H1 (cell line): ENCODE measurements around the gene NUBP2. TPM values are rescaled to one million over a fixed set of nuclear protein-coding genes. Genes with fewer than 3 reads are reported as not detected.

Experiments used
- CBX5 ChIP-seq: fragments of 300-800, 300-1000 bp; sonication (generic); IDR thresholded peaks from 2 replicates; pipeline ENCODE4 v1.7.1; 2016; ENCODE audit warnings: antibody characterized with exemption, low read length, low read depth
- CBX8 ChIP-seq: fragments of 300-800, 300-1000 bp; sonication (generic); IDR thresholded peaks from 2 replicates; pipeline ENCODE4 v1.7.1; 2016; ENCODE audit warnings: low read depth, low read length, borderline replicate concordance
- CHD1 ChIP-seq: IDR thresholded peaks from 2 replicates; pipeline ENCODE4 v1.6.1; 2012; ENCODE audit warnings: low read depth, low read length, improper control_type of control experiment
- CREB1 ChIP-seq: IDR thresholded peaks from 2 replicates; pipeline ENCODE4 v1.6.1; 2012; ENCODE audit warnings: inconsistent platforms
- NANOG ChIP-seq: IDR thresholded peaks from 2 replicates; pipeline ENCODE4 v1.6.1; 2011; ENCODE audit warnings: low read length, low read depth, mild to moderate bottlenecking, inconsistent platforms; ENCODE audit not compliant: insufficient read depth, poor library complexity, severe bottlenecking
- PHF8 ChIP-seq: fragments of 200-600 bp; sonication (generic); conservative IDR thresholded peaks from 2 replicates; pipeline ENCODE4 v1.7.1; 2012; ENCODE audit warnings: low read depth, mild to moderate bottlenecking, inconsistent platforms, low read length, moderate library complexity
- RNF2 ChIP-seq: fragments of 200-900, 300-1000 bp; sonication (generic); IDR thresholded peaks from 2 replicates; pipeline ENCODE4 v1.7.1; 2016; ENCODE audit warnings: borderline replicate concordance, low read depth, mild to moderate bottlenecking, antibody characterized with exemption, low read length; ENCODE audit not compliant: poor library complexity, severe bottlenecking; ENCODE audit errors: missing control alignments
- SRF ChIP-seq: IDR thresholded peaks from 2 replicates; pipeline ENCODE4 v1.6.1; 2011; ENCODE audit warnings: mild to moderate bottlenecking, low read depth, low read length, moderate library complexity
- polyA plus RNA-seq, 7 experiments: library from polyadenylated mRNA; depleted of rRNA in 3 of 7; stranded (reverse) in 5 of 7; unstranded in 2 of 7; fragments of >200 nt in 5 of 7; fragments of 200-250 nt in 2 of 7; gene quantifications; 1 replicate in 5 of 7; 2 replicates in 1 of 7; 4 replicates in 1 of 7; pipeline versions ENCODE4 v1.2.1 to v1.2.3, GENCODE V29; 2011 to 2013; ENCODE audit warnings: missing spikeins in 2 of 7, mixed read lengths in 2 of 7
- total RNA-seq: library from RNA; stranded (reverse); fragmentation: NEBNext Ultra II Directional; extraction: Animal tissue kit (Norgen Biotek cat#: 25700); gene quantifications from 2 replicates; pipeline ENCODE4 v1.2.1, GENCODE V29; 2021
- TF ChIP-seq, protein P1 (sequence below): fragments of 300-600 bp; sonication (generic); IDR thresholded peaks from 2 replicates; pipeline ENCODE4 v1.7.1; 2012; ENCODE audit warnings: low read length, moderate library complexity, mild to moderate bottlenecking, inconsistent platforms; ENCODE audit not compliant: insufficient replicate concordance
- TF ChIP-seq, protein P2 (sequence below): IDR thresholded peaks from 2 replicates; pipeline ENCODE4 v1.6.1; 2011; ENCODE audit warnings: low read depth, mild to moderate bottlenecking, low read length; ENCODE audit not compliant: insufficient read depth

The NUBP2 gene
- total and polyA plus RNA-seq, 2 of the 8 experiments (the other 6 are each of a cell fraction or from before 2014, with no cell fraction given), result 70.3 to 96.9 TPM

DNA sequence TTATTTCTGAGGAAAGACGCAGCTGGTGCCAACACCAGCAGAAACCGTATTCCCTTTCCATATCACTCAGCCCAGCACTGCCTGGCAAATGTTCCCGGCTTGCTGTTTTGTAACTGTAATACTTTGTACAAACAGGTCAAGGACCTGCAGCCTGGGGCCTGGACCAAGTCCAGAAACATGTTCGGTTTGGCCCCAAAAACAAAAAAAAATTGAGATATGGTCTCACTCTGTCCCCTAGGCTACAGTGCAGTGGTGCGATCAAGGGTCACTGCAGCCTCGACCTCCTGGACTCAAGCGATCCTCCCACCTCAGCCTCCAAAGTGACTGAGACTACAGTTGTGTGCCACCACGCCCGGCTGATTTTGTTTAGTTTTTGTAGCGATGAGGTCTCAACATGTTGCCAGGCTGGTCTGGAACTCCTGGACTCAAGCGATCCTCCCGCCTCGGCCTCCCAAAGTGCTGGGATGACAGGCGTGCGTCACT lies 42.7 kb downstream of the NUBP2 start (continued):
- TF ChIP-seq, protein P1, sequence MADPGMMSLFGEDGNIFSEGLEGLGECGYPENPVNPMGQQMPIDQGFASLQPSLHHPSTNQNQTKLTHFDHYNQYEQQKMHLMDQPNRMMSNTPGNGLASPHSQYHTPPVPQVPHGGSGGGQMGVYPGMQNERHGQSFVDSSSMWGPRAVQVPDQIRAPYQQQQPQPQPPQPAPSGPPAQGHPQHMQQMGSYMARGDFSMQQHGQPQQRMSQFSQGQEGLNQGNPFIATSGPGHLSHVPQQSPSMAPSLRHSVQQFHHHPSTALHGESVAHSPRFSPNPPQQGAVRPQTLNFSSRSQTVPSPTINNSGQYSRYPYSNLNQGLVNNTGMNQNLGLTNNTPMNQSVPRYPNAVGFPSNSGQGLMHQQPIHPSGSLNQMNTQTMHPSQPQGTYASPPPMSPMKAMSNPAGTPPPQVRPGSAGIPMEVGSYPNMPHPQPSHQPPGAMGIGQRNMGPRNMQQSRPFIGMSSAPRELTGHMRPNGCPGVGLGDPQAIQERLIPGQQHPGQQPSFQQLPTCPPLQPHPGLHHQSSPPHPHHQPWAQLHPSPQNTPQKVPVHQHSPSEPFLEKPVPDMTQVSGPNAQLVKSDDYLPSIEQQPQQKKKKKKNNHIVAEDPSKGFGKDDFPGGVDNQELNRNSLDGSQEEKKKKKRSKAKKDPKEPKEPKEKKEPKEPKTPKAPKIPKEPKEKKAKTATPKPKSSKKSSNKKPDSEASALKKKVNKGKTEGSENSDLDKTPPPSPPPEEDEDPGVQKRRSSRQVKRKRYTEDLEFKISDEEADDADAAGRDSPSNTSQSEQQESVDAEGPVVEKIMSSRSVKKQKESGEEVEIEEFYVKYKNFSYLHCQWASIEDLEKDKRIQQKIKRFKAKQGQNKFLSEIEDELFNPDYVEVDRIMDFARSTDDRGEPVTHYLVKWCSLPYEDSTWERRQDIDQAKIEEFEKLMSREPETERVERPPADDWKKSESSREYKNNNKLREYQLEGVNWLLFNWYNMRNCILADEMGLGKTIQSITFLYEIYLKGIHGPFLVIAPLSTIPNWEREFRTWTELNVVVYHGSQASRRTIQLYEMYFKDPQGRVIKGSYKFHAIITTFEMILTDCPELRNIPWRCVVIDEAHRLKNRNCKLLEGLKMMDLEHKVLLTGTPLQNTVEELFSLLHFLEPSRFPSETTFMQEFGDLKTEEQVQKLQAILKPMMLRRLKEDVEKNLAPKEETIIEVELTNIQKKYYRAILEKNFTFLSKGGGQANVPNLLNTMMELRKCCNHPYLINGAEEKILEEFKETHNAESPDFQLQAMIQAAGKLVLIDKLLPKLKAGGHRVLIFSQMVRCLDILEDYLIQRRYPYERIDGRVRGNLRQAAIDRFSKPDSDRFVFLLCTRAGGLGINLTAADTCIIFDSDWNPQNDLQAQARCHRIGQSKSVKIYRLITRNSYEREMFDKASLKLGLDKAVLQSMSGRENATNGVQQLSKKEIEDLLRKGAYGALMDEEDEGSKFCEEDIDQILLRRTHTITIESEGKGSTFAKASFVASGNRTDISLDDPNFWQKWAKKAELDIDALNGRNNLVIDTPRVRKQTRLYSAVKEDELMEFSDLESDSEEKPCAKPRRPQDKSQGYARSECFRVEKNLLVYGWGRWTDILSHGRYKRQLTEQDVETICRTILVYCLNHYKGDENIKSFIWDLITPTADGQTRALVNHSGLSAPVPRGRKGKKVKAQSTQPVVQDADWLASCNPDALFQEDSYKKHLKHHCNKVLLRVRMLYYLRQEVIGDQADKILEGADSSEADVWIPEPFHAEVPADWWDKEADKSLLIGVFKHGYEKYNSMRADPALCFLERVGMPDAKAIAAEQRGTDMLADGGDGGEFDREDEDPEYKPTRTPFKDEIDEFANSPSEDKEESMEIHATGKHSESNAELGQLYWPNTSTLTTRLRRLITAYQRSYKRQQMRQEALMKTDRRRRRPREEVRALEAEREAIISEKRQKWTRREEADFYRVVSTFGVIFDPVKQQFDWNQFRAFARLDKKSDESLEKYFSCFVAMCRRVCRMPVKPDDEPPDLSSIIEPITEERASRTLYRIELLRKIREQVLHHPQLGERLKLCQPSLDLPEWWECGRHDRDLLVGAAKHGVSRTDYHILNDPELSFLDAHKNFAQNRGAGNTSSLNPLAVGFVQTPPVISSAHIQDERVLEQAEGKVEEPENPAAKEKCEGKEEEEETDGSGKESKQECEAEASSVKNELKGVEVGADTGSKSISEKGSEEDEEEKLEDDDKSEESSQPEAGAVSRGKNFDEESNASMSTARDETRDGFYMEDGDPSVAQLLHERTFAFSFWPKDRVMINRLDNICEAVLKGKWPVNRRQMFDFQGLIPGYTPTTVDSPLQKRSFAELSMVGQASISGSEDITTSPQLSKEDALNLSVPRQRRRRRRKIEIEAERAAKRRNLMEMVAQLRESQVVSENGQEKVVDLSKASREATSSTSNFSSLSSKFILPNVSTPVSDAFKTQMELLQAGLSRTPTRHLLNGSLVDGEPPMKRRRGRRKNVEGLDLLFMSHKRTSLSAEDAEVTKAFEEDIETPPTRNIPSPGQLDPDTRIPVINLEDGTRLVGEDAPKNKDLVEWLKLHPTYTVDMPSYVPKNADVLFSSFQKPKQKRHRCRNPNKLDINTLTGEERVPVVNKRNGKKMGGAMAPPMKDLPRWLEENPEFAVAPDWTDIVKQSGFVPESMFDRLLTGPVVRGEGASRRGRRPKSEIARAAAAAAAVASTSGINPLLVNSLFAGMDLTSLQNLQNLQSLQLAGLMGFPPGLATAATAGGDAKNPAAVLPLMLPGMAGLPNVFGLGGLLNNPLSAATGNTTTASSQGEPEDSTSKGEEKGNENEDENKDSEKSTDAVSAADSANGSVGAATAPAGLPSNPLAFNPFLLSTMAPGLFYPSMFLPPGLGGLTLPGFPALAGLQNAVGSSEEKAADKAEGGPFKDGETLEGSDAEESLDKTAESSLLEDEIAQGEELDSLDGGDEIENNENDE, result no peak
- TF ChIP-seq CHD1 (no peak), NANOG (no peak), CBX5 (no peak), RNF2 (no peak), PHF8 (no peak), SRF (no peak), CBX8 (no peak), CREB1 (no peak)
- TF ChIP-seq, protein P2, sequence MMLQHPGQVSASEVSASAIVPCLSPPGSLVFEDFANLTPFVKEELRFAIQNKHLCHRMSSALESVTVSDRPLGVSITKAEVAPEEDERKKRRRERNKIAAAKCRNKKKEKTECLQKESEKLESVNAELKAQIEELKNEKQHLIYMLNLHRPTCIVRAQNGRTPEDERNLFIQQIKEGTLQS, result no peak
